BE2C (cell line): Measurements from ENCODE around the gene PLIN5.

Source experiments
- DNase-seq: peaks from one replicate; pipeline ENCODE4 v3.0.0-alpha.2; 2020
- H3K27me3 ChIP-seq: fragments of 250-450 bp; sonication (Bioruptor Pico); 2 replicates; pipeline ENCODE4 v1.5.1; 2020; ENCODE audit warnings: mild to moderate bottlenecking
- H3K36me3 ChIP-seq: fragments of 250-450 bp; sonication (Bioruptor Pico); 2 replicates; pipeline ENCODE4 v1.5.1; 2020; ENCODE audit warnings: mild to moderate bottlenecking
- H3K4me1 ChIP-seq: fragments of 250-450 bp; sonication (Bioruptor Pico); 2 replicates; pipeline ENCODE4 v1.5.1; 2020
- H3K4me3 ChIP-seq: 2 replicates; pipeline ENCODE4 v1.5.1; 2011; ENCODE audit warnings: low read depth, low read length
- H3K9me3 ChIP-seq: fragments of 250-450 bp; sonication (Bioruptor Pico); 2 replicates; pipeline ENCODE4 v1.5.1; 2020
- TF ChIP-seq, protein P1 (sequence below): IDR thresholded peaks from 2 replicates; pipeline ENCODE4 v1.5.1; 2012; ENCODE audit warnings: mild to moderate bottlenecking, low read depth, low read length

PLIN5 gene

GRCh38 chr19:4521170-4521887 lies 13.7 kb downstream of the PLIN5 start:
- no peaks in the 10 kb centered on the region; the same call in 1 of the 2 replicates for H3K9me3 ChIP-seq
- TF ChIP-seq, protein P1, sequence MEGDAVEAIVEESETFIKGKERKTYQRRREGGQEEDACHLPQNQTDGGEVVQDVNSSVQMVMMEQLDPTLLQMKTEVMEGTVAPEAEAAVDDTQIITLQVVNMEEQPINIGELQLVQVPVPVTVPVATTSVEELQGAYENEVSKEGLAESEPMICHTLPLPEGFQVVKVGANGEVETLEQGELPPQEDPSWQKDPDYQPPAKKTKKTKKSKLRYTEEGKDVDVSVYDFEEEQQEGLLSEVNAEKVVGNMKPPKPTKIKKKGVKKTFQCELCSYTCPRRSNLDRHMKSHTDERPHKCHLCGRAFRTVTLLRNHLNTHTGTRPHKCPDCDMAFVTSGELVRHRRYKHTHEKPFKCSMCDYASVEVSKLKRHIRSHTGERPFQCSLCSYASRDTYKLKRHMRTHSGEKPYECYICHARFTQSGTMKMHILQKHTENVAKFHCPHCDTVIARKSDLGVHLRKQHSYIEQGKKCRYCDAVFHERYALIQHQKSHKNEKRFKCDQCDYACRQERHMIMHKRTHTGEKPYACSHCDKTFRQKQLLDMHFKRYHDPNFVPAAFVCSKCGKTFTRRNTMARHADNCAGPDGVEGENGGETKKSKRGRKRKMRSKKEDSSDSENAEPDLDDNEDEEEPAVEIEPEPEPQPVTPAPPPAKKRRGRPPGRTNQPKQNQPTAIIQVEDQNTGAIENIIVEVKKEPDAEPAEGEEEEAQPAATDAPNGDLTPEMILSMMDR = no peak
- no peaks in the 10 kb centered on the region for H3K4me1 ChIP-seq
- H3K27me3 ChIP-seq = no peaks in the 10 kb centered on the region
- no peaks in the 10 kb centered on the region for H3K36me3 ChIP-seq
- DNase-seq = no peak
- no peak overlapping the region for H3K4me3 ChIP-seq

GRCh38 chr19:4519521-4520277 lies 15.3 kb downstream of the PLIN5 start:
- Histone ChIP-seq H3K4me1 (no peaks in the 10 kb centered on the region), H3K9me3 (no peaks in the 10 kb centered on the region; the same call in 1 of the 2 replicates)
- TF ChIP-seq, protein P1 = no peak

GRCh38 chr19:4519172-4519496 lies 15.9 kb downstream of the PLIN5 start:
- Histone ChIP-seq H3K9me3 (no peaks in the 10 kb centered on the region; the same call in 1 of the 2 replicates), H3K36me3 (no peaks in the 10 kb centered on the region), H3K4me3 (no peak overlapping the region), H3K4me1 (no peaks in the 10 kb centered on the region), H3K27me3 (no peaks in the 10 kb centered on the region)
- TF ChIP-seq, protein P1 = no peak
- DNase-seq = no peak

More at GRCh38 chr19:4519521-4520277, 15.3 kb downstream of the PLIN5 start:
- Histone ChIP-seq H3K36me3 (no peaks in the 10 kb centered on the region), H3K27me3 (no peaks in the 10 kb centered on the region), H3K4me3 (no peak overlapping the region)
- no peak for DNase-seq

GRCh38 chr19:4518345-4519171 lies 16.5 kb downstream of the PLIN5 start, which contains the start of gene PLIN4:
PLIN4 (minus strand) TSS chr19:4518486; CDS start chr19:4518272, 214 bp downstream.
- no peak for DNase-seq
- Histone ChIP-seq H3K36me3 (no peaks in the 10 kb centered on the region), H3K9me3 (no peaks in the 10 kb centered on the region; the same call in 1 of the 2 replicates), H3K27me3 (no peaks in the 10 kb centered on the region), H3K4me3 (no peak within 1 kb of the TSS), H3K4me1 (no peaks in the 10 kb centered on the region)
- TF ChIP-seq, protein P1 = no peak

DNA sequence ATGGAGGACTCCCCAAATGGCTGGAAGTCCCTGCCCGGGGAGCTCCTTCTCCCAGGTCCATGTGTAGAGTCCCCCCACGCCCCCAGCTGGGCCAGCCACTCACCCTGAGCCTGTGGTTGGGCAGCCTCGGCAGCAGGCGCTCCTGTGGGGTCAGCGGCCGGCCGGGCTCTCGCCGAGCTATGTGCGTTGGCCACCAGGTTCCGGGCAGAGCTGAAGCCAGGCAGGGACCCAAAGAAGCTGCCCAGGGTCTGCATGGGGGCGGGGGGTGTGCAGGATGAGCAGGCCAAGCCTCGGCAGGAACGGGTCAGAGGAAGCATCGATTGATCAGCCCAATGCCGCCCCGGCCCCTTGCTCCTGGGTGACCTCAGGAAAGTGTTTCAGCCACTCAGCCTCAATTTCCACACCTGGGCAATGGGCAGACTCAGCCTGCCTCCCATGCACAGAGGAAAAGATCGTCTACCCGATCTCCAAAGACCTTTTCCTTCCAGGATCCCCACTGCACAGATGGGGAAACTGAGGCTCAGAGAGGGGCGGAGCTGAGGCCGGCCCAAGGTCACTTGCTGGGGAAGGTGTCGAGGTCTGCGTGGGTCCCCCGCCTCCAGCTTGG lies 17.5 kb downstream of the PLIN5 start:
- Histone ChIP-seq H3K4me1 (no peaks in the 10 kb centered on the region), H3K9me3 (no peaks in the 10 kb centered on the region; the same call in 1 of the 2 replicates), H3K36me3 (no peaks in the 10 kb centered on the region), H3K27me3 (no peaks in the 10 kb centered on the region), H3K4me3 (no peak overlapping the region)
- TF ChIP-seq, protein P1 = no peak
- no peak for DNase-seq
